Tibial artery (tissue), 4 donors: Measurements from ENCODE around the gene TPK1.

Experiments
- DNase-seq, 2 donors: peaks; one replicate each; pipeline ENCODE4 v3.0.0-alpha.2; 2019
- H3K27ac ChIP-seq, 2 donors: fragments of 200-600 bp; sonication (generic) in 1 of 2; 1 replicate in 1 of 2; 2 replicates in 1 of 2; pipeline ENCODE4 v1.5.1; 2018 to 2019; ENCODE audit warnings: mild to moderate bottlenecking in 1 of 2
- H3K27me3 ChIP-seq, 2 donors: fragments of 200-600 bp; sonication (generic) in 1 of 2; one replicate each; pipeline versions ENCODE4 v1.5.1 to v1.6.0; 2016 to 2019
- H3K36me3 ChIP-seq, 3 donors: fragments of 200-600 bp; sonication (generic) in 2 of 3; one replicate each; pipeline ENCODE4 v1.5.1; 2016 to 2019; ENCODE audit warnings: mild to moderate bottlenecking in 2 of 3
- H3K4me1 ChIP-seq, 4 donors: fragments of 200-600 bp; sonication (generic) in 2 of 4; 1 replicate in 3 of 4; 2 replicates in 1 of 4; pipeline ENCODE4 v1.5.1; 2016 to 2019
- H3K4me3 ChIP-seq, 2 donors: fragments of 200-600 bp; sonication (generic) in 1 of 2; 1 replicate in 1 of 2; 2 replicates in 1 of 2; pipeline ENCODE4 v1.5.1; 2018 to 2019; ENCODE audit warnings: mild to moderate bottlenecking in 2 of 2
- H3K9me3 ChIP-seq, 3 donors: fragments of 200-600 bp; sonication (generic) in 1 of 3; one replicate each; pipeline ENCODE4 v1.5.1; 2016 to 2019
- CTCF ChIP-seq, 2 experiments: fragments of 200-600 bp in 1 of 2; fragments of 450-650 bp in 1 of 2; IDR thresholded peaks; one replicate each; pipeline ENCODE4 v1.5.1; 2017 to 2019; ENCODE audit warnings: antibody characterized with exemption in 2 of 2, mild to moderate bottlenecking in 1 of 2, moderate library complexity in 1 of 2
- intact Hi-C: fragments of 100-400 bp; cut with DNase I; formaldehyde crosslinking; loops from one replicate; pipeline ENCODE4 v1.15.0; 2023; ENCODE audit warnings: low total_unique reads

TPK1 gene

GRCh38 chr7:144500225-144500624, 335.6 kb downstream of the TPK1 start:
- Histone ChIP-seq H3K9me3 (peaks cover 0 to under 1% (median 0%) of the 10 kb centered on the region in 3 donors), H3K36me3 (no peaks in the 10 kb centered on the region), H3K4me3 (no peak overlapping the region), H3K4me1 (peaks cover 0 to 12% (median 0%) of the 10 kb centered on the region in 4 donors), H3K27ac (no peak overlapping the region), H3K27me3 (no peaks in the 10 kb centered on the region)
- intact Hi-C loops, result no loop called here
- DNase-seq, result no peak
- TF ChIP-seq CTCF (IDR thresholded peaks at IDR 0.05), result no peak

- DNase-seq, result no peak
- H3K4me1 ChIP-seq, result peaks cover 0 to 12% (median 0%) of the 10 kb centered on the region in 4 donors
- H3K4me3 ChIP-seq, result no peak overlapping the region
- no peak for TF ChIP-seq CTCF (IDR thresholded peaks at IDR 0.05)
- H3K27ac ChIP-seq, result no peak overlapping the region
- no peaks in the 10 kb centered on the region for H3K27me3 ChIP-seq
- H3K36me3 ChIP-seq, result no peaks in the 10 kb centered on the region
- intact Hi-C loops, result no loop called here
- H3K9me3 ChIP-seq, result peaks cover 0 to 6% (median 0%) of the 10 kb centered on the region in 3 donors
Measured at GRCh38 chr7:144497282-144497681, 338.6 kb downstream of the TPK1 start.

GRCh38 chr7:144494355-144494754, 341.5 kb downstream of the TPK1 start:
- no peak for DNase-seq
- intact Hi-C loops, result no loop called here
- no peaks in the 10 kb centered on the region for H3K36me3 ChIP-seq
- TF ChIP-seq CTCF (IDR thresholded peaks at IDR 0.05), result no peak
- H3K9me3 ChIP-seq, result peaks cover 0 to 6% (median 0%) of the 10 kb centered on the region in 3 donors
- H3K4me3 ChIP-seq, result no peak overlapping the region
- H3K4me1 ChIP-seq, result peaks cover 0 to 12% (median 0%) of the 10 kb centered on the region in 4 donors
- H3K27me3 ChIP-seq, result no peaks in the 10 kb centered on the region
- H3K27ac ChIP-seq, result no peak overlapping the region

GRCh38 chr7:144489504-144489903, 346.3 kb downstream of the TPK1 start:
- no peaks in the 10 kb centered on the region for H3K4me1 ChIP-seq
- intact Hi-C loops, result no loop called here

GRCh38 chr7:144488977-144489376, 346.9 kb downstream of the TPK1 start:
- intact Hi-C loops, result no loop called here
- H3K4me3 ChIP-seq, result no peak overlapping the region
- DNase-seq, result no peak
- H3K9me3 ChIP-seq, result no peaks in the 10 kb centered on the region
- no peak for TF ChIP-seq CTCF (IDR thresholded peaks at IDR 0.05)
- H3K36me3 ChIP-seq, result no peaks in the 10 kb centered on the region
- no peak overlapping the region for H3K27ac ChIP-seq
- H3K27me3 ChIP-seq, result no peaks in the 10 kb centered on the region
- no peaks in the 10 kb centered on the region for H3K4me1 ChIP-seq

More at GRCh38 chr7:144489504-144489903, 346.3 kb downstream of the TPK1 start:
- no peaks in the 10 kb centered on the region for H3K36me3 ChIP-seq
- no peak for TF ChIP-seq CTCF (IDR thresholded peaks at IDR 0.05)
- H3K4me3 ChIP-seq, result no peak overlapping the region
- no peaks in the 10 kb centered on the region for H3K27me3 ChIP-seq
- no peak for DNase-seq
- peaks cover 0 to 4% (median 0%) of the 10 kb centered on the region in 3 donors for H3K9me3 ChIP-seq
- no peak overlapping the region for H3K27ac ChIP-seq

GRCh38 chr7:144487901-144488300, 348.0 kb downstream of the TPK1 start:
- intact Hi-C loops, result no loop called here
- no peak overlapping the region for H3K4me3 ChIP-seq
- no peaks in the 10 kb centered on the region for H3K9me3 ChIP-seq
- H3K36me3 ChIP-seq, result no peaks in the 10 kb centered on the region
- H3K4me1 ChIP-seq, result no peaks in the 10 kb centered on the region
- no peaks in the 10 kb centered on the region for H3K27me3 ChIP-seq
- TF ChIP-seq CTCF (IDR thresholded peaks at IDR 0.05), result no peak
- no peak for DNase-seq
- H3K27ac ChIP-seq, result no peak overlapping the region
